RPMI8226 (cell line): ENCODE results near the gene SUGCT.
A peak's percentile ranks its signal among the peaks of the same experiment; 100 is the strongest.

Experiments
- DNase-seq: peaks from one replicate; pipeline ENCODE4 v3.0.0-alpha.2; 2015

SUGCT gene

DNA sequence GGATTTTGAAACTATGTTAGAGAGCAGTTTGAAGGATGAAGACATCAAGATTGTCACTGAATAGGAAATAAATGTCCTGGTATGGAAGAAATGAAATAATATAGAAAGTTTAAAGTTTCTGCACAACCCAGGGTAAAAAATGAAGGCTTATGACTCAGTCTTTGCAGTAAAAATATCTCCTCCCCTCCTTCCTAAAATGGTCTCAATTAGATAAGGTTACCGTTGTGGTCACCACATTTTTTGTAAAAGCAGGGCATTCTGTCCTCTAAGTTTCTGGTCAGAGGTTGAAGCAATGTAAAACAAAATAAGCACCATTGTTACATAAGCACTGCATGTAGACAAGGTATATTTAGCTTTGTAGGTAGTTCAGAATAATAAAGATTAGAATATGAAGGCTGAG is 403.5 kb downstream of the SUGCT start:
- no peak for DNase-seq

GRCh38 chr7:40541336-40541735 is 406.5 kb downstream of the SUGCT start:
- no peak for DNase-seq

DNA sequence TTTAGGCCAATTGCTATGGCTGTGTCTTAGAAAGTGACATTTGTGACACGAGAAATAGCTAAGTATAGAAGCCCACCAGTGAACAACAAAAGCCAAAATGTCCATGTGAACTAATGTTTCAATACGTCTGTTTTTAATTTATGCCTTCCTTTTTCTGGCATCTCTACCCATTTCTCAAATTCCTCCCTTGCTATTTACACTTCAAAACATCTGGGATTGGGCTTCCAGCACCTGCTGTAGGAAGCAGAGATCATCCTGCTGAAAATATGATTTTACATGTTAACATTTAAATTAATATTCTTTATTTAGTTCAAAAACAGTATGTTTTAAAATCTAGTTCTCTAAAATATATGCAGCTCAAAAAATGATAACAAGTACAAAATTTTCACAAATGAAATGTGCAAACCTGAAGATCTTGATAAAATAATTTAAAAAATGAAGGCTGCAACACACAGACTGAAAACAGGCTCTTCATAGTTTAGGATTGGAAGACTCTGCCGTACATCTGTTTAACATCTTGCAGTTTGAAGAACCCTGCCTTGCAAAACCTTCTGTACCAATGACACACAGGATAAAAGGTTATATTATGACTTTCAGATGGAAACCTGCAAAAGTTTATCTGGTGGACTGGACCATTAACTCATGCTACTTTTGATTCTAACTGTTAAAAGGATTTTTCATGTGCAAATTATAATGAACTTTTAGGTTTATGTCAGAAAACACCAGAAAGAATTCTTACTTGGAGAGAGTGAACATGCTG is 408.4 kb downstream of the SUGCT start:
- no peak for DNase-seq

DNA sequence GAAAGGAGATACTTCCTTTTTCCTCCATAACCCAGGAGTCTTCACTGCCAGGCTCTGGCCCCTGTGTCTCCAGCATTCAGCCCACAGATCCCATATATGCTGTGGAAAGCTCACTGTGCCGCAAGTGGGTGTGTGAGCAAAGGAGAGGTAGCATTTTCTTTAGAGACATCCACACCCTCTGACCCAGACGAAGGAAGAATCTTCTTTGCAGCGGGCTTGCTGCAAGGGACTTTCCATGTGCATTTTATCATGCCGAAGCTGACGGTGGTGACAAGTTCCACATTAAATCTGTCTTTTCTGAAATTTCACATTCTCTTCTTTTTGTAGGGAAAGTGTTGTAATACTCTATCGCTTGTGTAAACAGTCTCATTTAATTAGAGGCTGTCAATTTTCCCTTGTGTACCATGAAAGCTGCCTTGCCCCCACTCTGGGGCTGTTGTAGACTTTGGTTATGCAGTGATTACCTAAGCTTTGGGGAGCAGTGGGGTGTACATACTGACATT is 409.5 kb downstream of the SUGCT start:
- DNase-seq = no peak

GRCh38 chr7:40544871-40545303 is 410.1 kb downstream of the SUGCT start:
- no peak for DNase-seq

- DNase-seq = no peak
Observed at GRCh38 chr7:40545739-40546138, 410.9 kb downstream of the SUGCT start.

DNA sequence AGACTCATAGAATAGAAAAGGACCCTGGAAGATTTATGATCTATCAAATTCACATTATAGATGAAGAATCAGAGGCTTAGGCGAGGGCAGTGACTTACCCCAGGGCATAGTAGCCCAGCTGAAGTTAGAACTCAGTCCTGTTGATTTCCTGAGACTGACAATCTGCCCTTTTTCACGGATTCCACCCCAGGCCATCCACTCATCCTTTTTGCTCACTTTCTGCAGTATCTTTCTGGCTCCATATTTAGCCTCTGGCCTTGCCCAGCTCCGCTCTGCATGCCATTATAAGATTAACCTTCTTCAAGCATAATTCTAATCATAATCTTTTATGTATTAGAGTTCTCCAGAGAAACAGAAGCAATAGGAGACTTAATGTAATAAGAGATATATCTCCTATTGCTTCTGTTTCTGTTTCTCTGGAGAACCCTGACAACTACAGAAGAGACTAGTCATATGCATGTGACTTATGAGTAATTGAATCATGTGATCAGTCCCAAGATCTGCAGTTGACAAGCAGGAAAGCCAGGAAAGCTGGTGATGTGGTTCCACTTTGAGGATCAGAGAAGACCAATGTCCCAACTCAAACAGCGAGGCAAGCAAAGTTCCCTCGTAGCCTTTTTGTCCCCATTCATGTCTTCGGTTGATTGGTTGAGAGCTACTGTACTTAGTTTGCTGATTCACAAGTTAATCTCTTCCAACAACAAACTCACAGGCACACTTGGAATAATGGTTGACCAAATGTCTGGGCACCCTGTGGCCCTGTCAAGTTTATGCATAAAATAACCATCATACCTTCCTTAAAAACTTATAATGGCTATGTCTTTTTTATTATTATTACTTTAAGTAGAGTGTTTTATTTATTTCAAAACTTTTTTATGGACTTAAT is 412.1 kb downstream of the SUGCT start:
- DNase-seq = no peak

DNA sequence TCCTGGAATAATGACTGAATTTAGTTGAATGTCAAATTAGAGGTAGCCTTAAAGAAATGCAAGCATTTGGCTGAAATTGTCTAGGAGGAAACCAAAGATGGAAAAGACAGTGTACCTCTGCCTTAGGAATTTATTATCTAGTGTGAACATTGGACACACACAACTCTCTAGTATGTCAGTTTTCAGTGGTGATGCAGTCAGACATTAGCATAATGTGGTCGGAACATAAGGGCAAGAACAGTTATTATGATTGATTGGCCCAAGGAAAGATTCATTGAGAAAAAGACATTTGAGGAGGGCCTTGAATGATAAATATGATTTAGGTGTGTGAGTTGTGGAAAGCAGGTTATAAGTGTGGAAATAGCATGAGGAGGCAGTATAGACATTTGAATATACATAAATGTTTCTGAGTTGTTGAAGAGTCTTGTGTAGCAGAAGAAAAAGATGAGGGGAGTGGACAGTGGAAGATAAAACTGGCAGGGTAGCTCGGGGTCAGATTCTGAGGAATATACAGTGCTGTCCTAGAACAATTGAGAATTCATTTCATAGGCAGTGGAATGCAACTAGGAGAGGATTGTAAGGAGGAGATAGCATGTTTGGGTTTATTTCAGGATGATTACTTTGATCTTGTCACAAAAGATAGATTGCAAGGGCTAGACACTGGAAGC is 414.7 kb downstream of the SUGCT start:
- no peak for DNase-seq

DNA sequence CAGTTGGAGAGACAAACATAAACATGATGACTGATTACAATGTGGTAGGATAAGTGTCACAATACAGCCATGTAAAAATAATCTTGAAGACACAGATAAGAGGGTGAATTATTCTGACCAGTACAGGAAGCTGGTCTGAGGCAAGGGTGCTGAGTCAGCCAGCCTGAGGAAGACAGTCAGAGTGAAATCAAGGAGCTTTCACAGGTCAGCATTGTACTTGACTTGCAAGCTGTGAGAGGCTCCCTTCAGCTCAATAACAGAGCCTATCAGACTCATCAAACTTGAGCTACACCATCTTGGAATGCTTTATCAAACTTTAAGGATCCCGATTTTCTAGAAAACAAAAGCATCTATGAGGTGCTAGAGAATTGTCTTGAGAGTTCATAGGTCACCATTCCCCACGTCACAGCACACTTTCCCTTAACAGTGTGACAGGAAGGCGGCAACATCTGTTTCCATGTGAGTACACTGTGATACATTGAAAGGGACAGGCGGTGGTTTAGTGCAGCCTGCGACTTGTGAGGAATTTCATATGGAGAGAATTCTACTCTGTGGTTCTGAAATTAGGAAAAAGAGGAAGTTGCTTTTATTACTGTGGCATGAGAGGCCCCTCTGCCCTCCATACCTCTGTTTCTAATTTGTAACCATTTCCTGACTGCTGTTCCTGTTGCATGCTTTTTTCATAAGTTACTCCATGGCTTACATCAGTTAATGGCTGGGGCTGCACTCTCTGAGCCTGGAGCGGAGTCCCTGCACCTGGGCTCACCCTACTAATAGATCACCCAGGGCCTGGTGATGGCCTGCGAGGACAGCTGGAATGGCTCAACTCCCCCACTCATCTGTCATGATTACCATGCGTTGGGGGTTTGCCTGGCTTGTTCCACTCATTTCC is 417.1 kb downstream of the SUGCT start:
- DNase-seq = peak; percentile 28

GRCh38 chr7:40560672-40561071 is 425.9 kb downstream of the SUGCT start:
- DNase-seq = no peak

GRCh38 chr7:40566879-40567278 is 432.1 kb downstream of the SUGCT start:
- no peak for DNase-seq

- no peak for DNase-seq
Observed at GRCh38 chr7:40569326-40569725, 434.5 kb downstream of the SUGCT start.

GRCh38 chr7:40570223-40570622 is 435.4 kb downstream of the SUGCT start:
- no peak for DNase-seq

DNA sequence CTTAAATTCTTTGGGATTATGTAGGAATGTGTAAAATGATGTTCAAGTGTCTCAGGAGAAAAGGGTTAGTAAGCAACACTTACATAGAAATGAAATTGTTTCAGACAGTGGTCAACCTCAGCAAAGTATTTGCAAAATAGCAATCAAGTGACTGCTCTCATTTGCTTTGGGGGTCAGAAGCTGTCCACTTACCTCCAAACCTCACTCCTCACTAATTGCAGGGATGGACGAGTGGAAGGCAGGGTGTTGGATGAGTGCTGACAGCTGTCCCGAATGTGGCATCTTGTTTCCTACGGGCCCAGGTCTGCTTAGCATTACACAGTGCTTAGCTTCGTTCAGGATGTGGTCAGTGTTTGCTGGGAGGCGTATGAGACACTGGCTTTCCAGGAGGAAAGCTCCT is 437.0 kb downstream of the SUGCT start:
- no peak for DNase-seq

- no peak for DNase-seq
Observed at GRCh38 chr7:40572810-40573465, 438.1 kb downstream of the SUGCT start.

DNA sequence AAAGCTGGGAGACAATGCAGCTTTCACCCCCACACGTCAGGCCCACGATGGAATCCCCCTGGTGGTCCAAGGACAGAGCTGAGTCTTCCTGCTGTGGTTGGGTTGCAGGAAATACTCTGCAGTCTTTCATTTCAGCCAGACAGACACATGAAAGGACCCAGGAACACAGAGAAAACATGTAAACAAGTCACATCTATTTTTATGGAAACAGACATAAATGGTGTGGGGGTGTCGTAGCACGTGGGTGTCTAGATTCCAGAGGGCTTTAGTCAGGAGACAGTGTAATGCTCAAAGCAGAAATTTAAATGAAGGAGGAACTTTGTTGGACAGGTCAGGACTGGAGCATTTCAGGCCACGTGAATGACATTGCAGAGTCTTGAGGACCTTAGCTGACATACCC is 444.6 kb downstream of the SUGCT start:
- DNase-seq = no peak

DNA sequence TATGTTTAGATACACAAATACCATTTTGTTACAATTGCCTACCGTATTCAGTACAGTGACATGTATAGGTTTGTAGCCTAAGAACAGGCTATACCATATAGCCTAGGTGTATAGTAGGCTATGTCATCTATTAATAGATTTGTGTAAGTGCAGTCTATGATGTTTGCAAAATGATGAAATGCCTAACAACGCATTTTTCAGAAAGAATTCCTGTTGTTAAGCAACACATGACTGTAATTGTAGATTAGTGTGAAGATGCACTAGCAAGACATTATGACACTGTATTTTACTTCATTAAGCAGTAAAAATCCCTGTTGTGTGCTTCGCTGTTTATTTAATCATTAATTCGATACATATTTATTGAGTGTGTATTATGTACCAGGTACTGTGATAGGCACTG is 446.0 kb downstream of the SUGCT start:
- no peak for DNase-seq

DNA sequence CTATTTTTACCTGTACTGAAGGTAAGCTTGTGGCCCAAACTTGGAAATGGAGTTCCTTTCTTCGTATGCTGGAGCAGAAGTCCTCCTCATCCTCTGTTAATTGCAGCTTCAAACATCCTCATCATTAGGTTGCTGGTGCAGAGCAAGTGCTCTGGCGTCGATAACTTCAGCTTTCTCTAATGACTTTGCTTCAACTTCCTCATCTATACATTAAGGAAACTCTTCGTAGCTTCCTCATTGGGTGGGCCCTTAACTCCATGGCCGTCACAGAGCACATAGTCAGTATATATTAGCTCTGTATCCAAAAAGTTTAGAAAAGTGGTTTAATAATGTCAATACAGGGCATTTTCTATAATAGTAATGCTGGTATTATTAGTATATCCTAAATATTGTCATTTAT is 447.7 kb downstream of the SUGCT start:
- no peak for DNase-seq

- no peak for DNase-seq
Observed at GRCh38 chr7:40583667-40584444, 449.1 kb downstream of the SUGCT start.

DNA sequence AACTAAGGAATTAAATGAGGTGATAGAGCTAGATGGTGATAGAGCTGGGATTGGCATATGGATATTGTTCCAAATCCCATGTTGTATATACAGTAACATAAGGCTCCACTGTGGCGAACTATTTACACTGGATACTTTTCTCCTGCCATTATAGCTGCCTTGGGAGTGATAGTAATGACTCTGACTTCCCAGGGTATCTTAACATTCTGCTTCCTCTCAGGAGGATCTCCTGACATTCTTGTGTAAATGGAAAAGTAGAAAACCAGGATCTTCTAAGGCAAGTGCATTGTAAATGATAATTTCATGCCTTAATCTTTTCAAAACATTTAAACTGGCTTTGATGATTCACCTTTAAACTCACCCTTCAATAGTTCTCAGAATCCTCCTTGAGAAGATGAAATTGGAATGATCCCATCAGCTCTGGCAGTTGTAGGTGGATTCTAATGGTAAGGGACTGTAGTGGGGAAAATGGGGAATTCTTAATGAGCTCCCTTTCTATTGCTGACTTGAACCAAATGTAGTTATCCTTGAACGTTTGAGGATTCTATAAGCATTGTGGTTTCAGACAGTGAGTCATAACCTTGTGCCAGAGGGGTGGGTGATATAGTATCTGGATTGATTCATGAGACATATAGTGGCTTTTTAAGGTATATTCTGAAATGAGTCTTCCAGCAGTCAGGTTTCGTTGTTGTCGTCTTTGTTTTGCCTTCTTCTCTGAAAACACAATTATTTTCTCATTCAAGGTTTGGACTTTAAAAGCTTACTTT is 450.0 kb downstream of the SUGCT start:
- no peak for DNase-seq
